ENCODE results near the gene FAM204A.

DNA sequence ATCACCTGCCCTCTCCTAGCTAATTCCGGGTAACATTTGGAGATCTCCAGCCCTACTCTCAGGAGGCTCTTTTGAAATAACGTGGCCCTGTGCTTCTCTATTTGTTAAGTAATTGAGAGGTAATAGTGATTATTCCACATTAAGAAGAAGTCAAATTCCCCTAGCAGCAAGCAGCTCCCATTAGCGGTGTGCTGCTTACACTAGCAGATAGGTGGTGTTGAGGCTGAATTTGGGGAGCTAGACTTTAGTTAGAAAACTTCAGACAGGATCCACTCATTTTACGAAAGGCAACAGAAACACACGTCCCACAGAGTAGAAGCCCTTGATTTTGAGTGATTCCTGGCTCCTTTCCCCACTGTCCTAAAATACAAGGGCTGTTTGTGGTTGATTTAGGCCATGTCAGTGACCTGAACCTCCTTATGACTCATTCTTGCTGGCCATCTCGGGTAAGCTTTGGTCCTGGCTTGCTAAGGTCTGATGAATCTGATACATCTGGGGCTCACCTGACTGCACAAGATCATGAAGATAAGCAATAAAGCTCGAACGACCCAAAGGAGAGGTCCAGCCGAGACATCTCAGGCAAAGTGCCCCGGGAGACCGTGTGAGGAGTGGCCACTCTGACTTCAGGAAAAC, 77.2 kb downstream of the FAM204A start:
- TF ChIP-seq POLR2A (IDR thresholded peaks at IDR 0.05): no peak
- no peak for TF ChIP-seq CTCF (IDR thresholded peaks at IDR 0.05)

All from testis (tissue), 2 donors.